Pancreas (tissue), 10 donors: ENCODE data around the gene RPL7A. TPM values are rescaled to one million over a fixed set of nuclear protein-coding genes. Genes with fewer than 3 reads are reported as not detected.
"Not testable (repeated sequence)": the region's sequence is repeated elsewhere in the genome, so short reads cannot be mapped to it uniquely, and the experiment has no call there.

Experiments
- ATAC-seq, 4 donors: fragments of 200-7000 bp; cut with Tn5 transposase; one replicate each; pipeline versions ENCODE4 v1.8.0 to v1.9.1; 2020; ENCODE audit warnings: mild to moderate bottlenecking in 4 of 4, moderate library complexity in 4 of 4
- DNase-seq, 6 donors: peaks; one replicate each; pipeline ENCODE4 v3.0.0-alpha.2; 2020
- FAIRE-seq: peaks from 2 replicates; lab custom pipeline; 2012; peaks lifted over from hg19 to GRCh38; lab: Jason Lieb, UNC
- H3K27ac ChIP-seq, 4 donors: fragments of 200-600 bp; sonication (generic); 1 replicate in 3 of 4; 2 replicates in 1 of 4; pipeline versions ENCODE4 v1.5.0 to v1.8.0; 2020
- H3K27me3 ChIP-seq, 4 donors: fragments of 200-600 bp; one replicate each; pipeline ENCODE4 v1.8.0; 2021
- H3K36me3 ChIP-seq, 3 donors: fragments of 200-600 bp; sonication (generic) in 1 of 3; one replicate each; pipeline versions ENCODE4 v1.5.0 to v1.8.0; 2020 to 2021
- H3K4me1 ChIP-seq, 3 donors: fragments of 200-600 bp; one replicate each; pipeline ENCODE4 v1.8.0; 2021
- H3K4me3 ChIP-seq, 4 donors: fragments of 200-600 bp; sonication (generic) in 2 of 4; one replicate each; pipeline versions ENCODE4 v1.5.0 to v1.8.0; 2020 to 2021
- H3K9me3 ChIP-seq, 4 donors: fragments of 200-600 bp; one replicate each; pipeline ENCODE4 v1.8.0; 2021
- WGBS, 2 donors: extraction: QIAGEN DNeasy Blood & Tissue Kit; methylation state at CpG; one replicate each; pipeline ENCODE4 v1.1.7; 2013; 5-methylcytosine and 5-hydroxymethylcytosine counted together
- intact Hi-C, 3 donors: fragments of 100-400 bp; cut with DNase I; formaldehyde crosslinking; loops; one replicate each; pipeline versions ENCODE4 v1.11.1 to v1.14.2; 2022
- polyA plus RNA-seq, 2 donors: library from polyadenylated mRNA; stranded (reverse); fragments of 200-250 nt; gene quantifications; one replicate each; pipeline ENCODE4 v1.2.3, GENCODE V29; 2013
- total RNA-seq, 6 donors: library from RNA; stranded (reverse); fragmentation: NEBNext Ultra II Directional in 4 of 6; extraction: Animal tissue kit (Norgen Biotek cat#: 25700) in 4 of 6; gene quantifications; one replicate each; pipeline versions ENCODE4 v1.2.1 to v1.2.4, GENCODE V29; 2021 to 2023
- TF ChIP-seq, protein P1 (sequence below), 4 donors: fragments of 200-600 bp; sonication (generic) in 3 of 4; IDR thresholded peaks; one replicate each; pipeline versions ENCODE4 v1.5.0 to v1.8.0; 2021; ENCODE audit warnings: antibody characterized with exemption in 4 of 4
- donor health status: healthy with polysubstance abuse.
- donor health status: DM: no; HTN: no; CAD: no; lungs with moderate emphysema.
- donor health status: DM: no; HTN: no; CAD: no.
- donor health status: control.
- donor health status: control.
- donor health status: Bipolar disorder and iron deficiency.
- donor health status: DM: yes; HTN: yes; CAD: no.
- donor health status: DM: no; HTN: no; CAD: no.
- donor health status: DM: no; HTN: no; CAD: no.
- donor health status: DM: yes; HTN: yes; CAD: no.

RPL7A gene
- total and polyA plus RNA-seq, 8 donors, result 1,234 to 2,140 (median 1,834) TPM

DNA sequence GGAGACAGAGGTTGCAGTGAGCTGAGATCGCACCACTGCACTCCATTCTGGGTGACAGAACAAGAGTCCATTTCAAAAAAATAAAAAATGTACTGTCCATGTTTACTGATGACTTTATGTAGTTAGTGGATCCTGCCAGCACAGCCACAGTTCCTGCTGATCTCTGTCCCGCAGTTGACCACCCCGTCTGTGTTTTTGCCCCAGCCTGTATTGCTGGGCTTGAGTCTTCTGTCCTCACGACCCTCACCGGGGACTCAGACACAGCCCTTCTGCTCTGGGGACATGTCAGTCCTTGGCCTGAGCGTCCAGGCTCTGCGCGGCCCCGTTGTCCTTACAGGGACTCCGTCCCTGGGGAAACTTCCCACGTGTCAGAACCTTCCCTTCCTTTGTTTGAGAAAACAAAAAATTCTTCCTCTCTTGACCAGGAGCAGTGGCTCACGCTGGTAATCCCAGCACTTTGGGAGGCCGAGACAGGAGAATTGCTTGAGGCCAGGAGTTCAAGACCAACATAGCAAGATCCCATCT is 26.5 kb upstream of the RPL7A start:
- DNase-seq (no peak), FAIRE-seq (no peak), ATAC-seq (no peak)
- no peaks in the 10 kb centered on the region for H3K36me3 ChIP-seq
- intact Hi-C loops, result no loop called here
- H3K27ac ChIP-seq, result no peak overlapping the region
- no peak overlapping the region for H3K4me3 ChIP-seq
- no peaks in the 10 kb centered on the region for H3K4me1 ChIP-seq
- 72 to 79% methylated on average over 13 of the region's 13 CpGs for WGBS, 2 donors
- H3K27me3 ChIP-seq, result no peaks in the 10 kb centered on the region
- TF ChIP-seq, protein P1, sequence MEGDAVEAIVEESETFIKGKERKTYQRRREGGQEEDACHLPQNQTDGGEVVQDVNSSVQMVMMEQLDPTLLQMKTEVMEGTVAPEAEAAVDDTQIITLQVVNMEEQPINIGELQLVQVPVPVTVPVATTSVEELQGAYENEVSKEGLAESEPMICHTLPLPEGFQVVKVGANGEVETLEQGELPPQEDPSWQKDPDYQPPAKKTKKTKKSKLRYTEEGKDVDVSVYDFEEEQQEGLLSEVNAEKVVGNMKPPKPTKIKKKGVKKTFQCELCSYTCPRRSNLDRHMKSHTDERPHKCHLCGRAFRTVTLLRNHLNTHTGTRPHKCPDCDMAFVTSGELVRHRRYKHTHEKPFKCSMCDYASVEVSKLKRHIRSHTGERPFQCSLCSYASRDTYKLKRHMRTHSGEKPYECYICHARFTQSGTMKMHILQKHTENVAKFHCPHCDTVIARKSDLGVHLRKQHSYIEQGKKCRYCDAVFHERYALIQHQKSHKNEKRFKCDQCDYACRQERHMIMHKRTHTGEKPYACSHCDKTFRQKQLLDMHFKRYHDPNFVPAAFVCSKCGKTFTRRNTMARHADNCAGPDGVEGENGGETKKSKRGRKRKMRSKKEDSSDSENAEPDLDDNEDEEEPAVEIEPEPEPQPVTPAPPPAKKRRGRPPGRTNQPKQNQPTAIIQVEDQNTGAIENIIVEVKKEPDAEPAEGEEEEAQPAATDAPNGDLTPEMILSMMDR (IDR thresholded peaks at IDR 0.05), result no peak
- no peaks in the 10 kb centered on the region for H3K9me3 ChIP-seq

DNA sequence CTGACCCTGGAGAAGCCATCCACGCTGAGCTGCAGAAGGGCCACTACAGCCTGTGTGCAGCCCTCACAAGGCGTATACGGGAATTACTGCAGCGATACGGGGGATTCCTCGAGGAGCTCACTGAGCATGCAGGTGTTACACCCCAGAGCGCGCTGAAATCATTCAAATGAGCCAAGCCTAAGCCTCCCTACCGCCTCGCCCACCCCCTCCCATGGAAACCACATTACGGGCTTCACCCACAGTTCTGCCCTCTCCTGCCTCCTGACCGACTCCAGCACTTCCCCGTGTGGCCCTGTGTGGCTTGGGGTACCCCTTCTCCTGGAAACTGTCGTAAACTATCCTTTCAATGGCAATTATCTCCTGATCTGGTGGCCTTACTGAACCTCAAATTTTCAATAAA is 25.3 kb upstream of the RPL7A start:
- WGBS, 2 donors, result 70 to 82% methylated on average over 14 of the region's 14 CpGs
- ATAC-seq (no peak), DNase-seq (no peak), FAIRE-seq (no peak)
- Histone ChIP-seq H3K27me3 (no peaks in the 10 kb centered on the region), H3K4me3 (no peak overlapping the region), H3K9me3 (no peaks in the 10 kb centered on the region), H3K4me1 (no peaks in the 10 kb centered on the region), H3K36me3 (no peaks in the 10 kb centered on the region), H3K27ac (no peak overlapping the region)
- intact Hi-C loops, result no loop called here
- TF ChIP-seq, protein P1 (IDR thresholded peaks at IDR 0.05), result no peak

DNA sequence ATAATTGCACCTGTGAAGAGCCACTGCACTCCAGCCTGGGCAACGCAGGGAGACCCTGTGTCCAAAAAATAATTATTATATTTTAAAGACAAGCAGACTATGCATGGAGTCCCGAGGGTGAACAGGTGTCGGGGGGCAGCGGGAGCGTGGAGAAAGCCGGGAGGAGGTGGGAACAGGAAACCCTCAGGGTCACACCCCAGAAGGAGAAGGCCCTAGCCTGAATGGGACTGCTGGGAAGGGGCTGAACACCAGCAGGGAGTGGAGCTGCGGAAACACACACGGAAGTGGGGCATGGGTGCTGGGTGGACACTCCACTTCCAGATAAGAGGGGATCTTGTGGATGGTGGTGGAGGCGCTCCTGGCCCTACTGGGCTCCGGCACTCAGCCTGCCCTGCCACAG is 24.8 kb upstream of the RPL7A start:
- FAIRE-seq (no peak), ATAC-seq (no peak), DNase-seq (no peak)
- WGBS, 2 donors, result 76 to 80% methylated on average over 10 of the region's 10 CpGs
- Histone ChIP-seq H3K9me3 (no peaks in the 10 kb centered on the region), H3K4me1 (no peaks in the 10 kb centered on the region), H3K27ac (no peak overlapping the region), H3K27me3 (no peaks in the 10 kb centered on the region), H3K36me3 (no peaks in the 10 kb centered on the region), H3K4me3 (no peak overlapping the region)
- TF ChIP-seq, protein P1 (IDR thresholded peaks at IDR 0.05), result no peak
- intact Hi-C loops, result no loop called here

DNA sequence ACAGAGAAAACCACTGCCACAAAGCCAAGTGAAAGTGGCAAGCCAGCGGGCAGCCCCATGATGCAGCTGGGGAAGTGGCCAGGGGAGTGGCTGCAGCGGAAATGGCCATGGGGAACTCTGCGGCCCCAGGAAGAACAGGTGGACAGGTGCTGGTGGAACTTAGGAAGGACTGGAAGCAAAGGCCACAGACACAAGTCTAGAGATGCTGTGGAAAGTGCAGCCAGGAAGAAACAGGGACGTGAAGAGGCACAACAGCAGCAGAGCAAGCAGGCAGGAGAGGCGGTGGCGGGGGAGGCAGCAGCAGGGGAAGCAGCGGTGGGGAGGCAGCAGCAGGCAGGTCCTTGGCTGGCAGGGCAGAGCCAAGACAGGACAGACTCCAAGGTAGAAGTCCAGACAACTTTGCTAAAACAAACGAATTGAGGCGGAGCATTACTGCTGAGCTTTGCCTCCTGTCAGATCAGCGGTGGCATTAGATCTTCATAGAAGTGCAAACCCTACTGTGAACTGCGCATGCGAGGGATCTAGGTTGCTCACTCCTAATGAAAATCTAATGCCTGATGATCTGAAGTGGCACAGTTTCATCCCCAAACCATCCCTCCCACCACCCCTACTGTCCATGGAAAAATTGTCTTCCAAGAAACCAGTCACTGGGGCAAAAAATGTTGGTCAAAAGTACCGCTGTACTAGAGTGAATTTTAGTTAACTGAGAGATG is 23.9 kb upstream of the RPL7A start:
- Histone ChIP-seq H3K27ac (no peak overlapping the region), H3K9me3 (no peaks in the 10 kb centered on the region), H3K4me3 (no peak overlapping the region), H3K27me3 (no peaks in the 10 kb centered on the region), H3K4me1 (no peaks in the 10 kb centered on the region), H3K36me3 (no peaks in the 10 kb centered on the region)
- FAIRE-seq (no peak), ATAC-seq (no peak), DNase-seq (no peak)
- 79 to 82% methylated on average over 13 of the region's 13 CpGs for WGBS, 2 donors
- intact Hi-C loops, result no loop called here
- TF ChIP-seq, protein P1 (IDR thresholded peaks at IDR 0.05), result no peak

DNA sequence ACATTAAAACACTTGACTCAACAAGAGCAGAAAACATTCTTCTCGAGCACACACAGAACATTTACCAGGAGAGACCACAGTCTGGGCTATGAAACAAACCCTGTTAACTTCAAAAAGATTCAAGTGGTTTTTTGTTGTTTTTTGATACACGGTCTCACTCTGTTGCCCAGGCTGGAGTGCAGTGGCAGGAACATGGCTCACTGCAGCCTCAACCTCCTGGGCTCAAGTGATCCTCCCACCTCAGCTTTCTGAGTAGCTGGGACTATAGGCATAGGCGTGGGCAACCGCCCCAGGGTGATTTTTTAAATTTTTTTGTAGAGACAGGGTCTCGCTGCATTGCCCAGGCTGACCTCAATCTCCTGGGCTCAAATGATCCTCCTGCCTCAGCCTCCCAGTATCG is 21.0 kb upstream of the RPL7A start:
- H3K4me3 ChIP-seq, H3K27me3 ChIP-seq, intact Hi-C loops, ATAC-seq, H3K9me3 ChIP-seq, DNase-seq, H3K4me1 ChIP-seq, FAIRE-seq, H3K27ac ChIP-seq: not testable (repeated sequence)
- peaks cover 0 to 13% (median 9%) of the 10 kb centered on the region in 3 donors for H3K36me3 ChIP-seq
- WGBS, 2 donors, result 87 to 89% methylated on average over 6 of the region's 6 CpGs
